ENCODE data around the gene CDK14. TPM values are rescaled to one million over a fixed set of nuclear protein-coding genes. Genes with fewer than 3 reads are reported as not detected.
A peak's percentile ranks its signal among the peaks of the same experiment; 100 is the strongest.

Gene CDK14
- total RNA-seq = not detected

GRCh38 chr7:90595801-90596670 is at the start of gene CDK14:
CDK14 (plus strand) TSS chr7:90596321; CDS start chr7:90596628, 307 bp downstream.
- peaks cover 11% of the 10 kb centered on the region for H3K4me1 Mint-ChIP-seq
- ChIA-PET CTCF (interaction anchor here (0.6 to 1.2 kb wide), 2 partner anchors 8 to 114 kb away, joined by 3 to 4 read pairs; no protein-coding TSS in a partner anchor), POLR2A (no interaction called here)
- no peaks in the 10 kb centered on the region for H3K9me3 Mint-ChIP-seq
- peak; percentile 44 for DNase-seq
- H3K36me3 Mint-ChIP-seq (ENCODE audit: low read depth) = no peaks in the 10 kb centered on the region
- H3K27me3 Mint-ChIP-seq = peaks cover 45% of the 10 kb centered on the region
- no peak within 1 kb of the TSS for H3K27ac Mint-ChIP-seq
- peak within 1 kb of the TSS; percentile 37 for H3K4me3 Mint-ChIP-seq

- ChIA-PET POLR2A (no interaction called here), CTCF (no interaction called here)
- Mint-ChIP-seq H3K27ac (no peak overlapping the region), H3K4me1 (no peaks in the 10 kb centered on the region), H3K36me3 (ENCODE audit: low read depth) (no peaks in the 10 kb centered on the region), H3K4me3 (no peak overlapping the region), H3K27me3 (no peaks in the 10 kb centered on the region), H3K9me3 (no peaks in the 10 kb centered on the region)
- DNase-seq = no peak
Measured at GRCh38 chr7:90551036-90551435, 45.1 kb upstream of the CDK14 start.

GRCh38 chr7:90552521-90552920 is 43.6 kb upstream of the CDK14 start:
- H3K27me3 Mint-ChIP-seq = no peaks in the 10 kb centered on the region
- no peak overlapping the region for H3K4me3 Mint-ChIP-seq
- ChIA-PET CTCF (no interaction called here), POLR2A (no interaction called here)
- no peaks in the 10 kb centered on the region for H3K9me3 Mint-ChIP-seq
- no peak for DNase-seq
- H3K27ac Mint-ChIP-seq = no peak overlapping the region
- H3K4me1 Mint-ChIP-seq = no peaks in the 10 kb centered on the region
- no peaks in the 10 kb centered on the region for H3K36me3 Mint-ChIP-seq (ENCODE audit: low read depth)

- Mint-ChIP-seq H3K4me1 (no peaks in the 10 kb centered on the region), H3K9me3 (no peaks in the 10 kb centered on the region), H3K27ac (no peak overlapping the region), H3K4me3 (no peak overlapping the region), H3K27me3 (no peaks in the 10 kb centered on the region), H3K36me3 (ENCODE audit: low read depth) (no peaks in the 10 kb centered on the region)
- POLR2A ChIA-PET = no interaction called here
- CTCF ChIA-PET = no interaction called here
- DNase-seq = no peak
Measured at GRCh38 chr7:90560730-90561129, 35.4 kb upstream of the CDK14 start.

GRCh38 chr7:90563286-90563685 is 32.8 kb upstream of the CDK14 start:
- Mint-ChIP-seq H3K4me3 (no peak overlapping the region), H3K36me3 (ENCODE audit: low read depth) (no peaks in the 10 kb centered on the region)

GRCh38 chr7:90564455-90564854 is 31.7 kb upstream of the CDK14 start:
- no peaks in the 10 kb centered on the region for H3K27me3 Mint-ChIP-seq
- no peak overlapping the region for H3K4me3 Mint-ChIP-seq
- no peaks in the 10 kb centered on the region for H3K9me3 Mint-ChIP-seq
- no peaks in the 10 kb centered on the region for H3K36me3 Mint-ChIP-seq (ENCODE audit: low read depth)
- H3K4me1 Mint-ChIP-seq = no peaks in the 10 kb centered on the region
- POLR2A ChIA-PET = no interaction called here
- CTCF ChIA-PET = no interaction called here
- H3K27ac Mint-ChIP-seq = no peak overlapping the region
- no peak for DNase-seq

More at GRCh38 chr7:90563286-90563685, 32.8 kb upstream of the CDK14 start:
- H3K27me3 Mint-ChIP-seq = no peaks in the 10 kb centered on the region
- no peaks in the 10 kb centered on the region for H3K4me1 Mint-ChIP-seq
- no peak overlapping the region for H3K27ac Mint-ChIP-seq
- ChIA-PET CTCF (no interaction called here), POLR2A (no interaction called here)
- H3K9me3 Mint-ChIP-seq = no peaks in the 10 kb centered on the region
- DNase-seq = no peak

- ChIA-PET CTCF (interaction anchor here (1.1 kb wide), 1 partner anchor 12 kb away, joined by 3 read pairs; no protein-coding TSS in a partner anchor), POLR2A (no interaction called here)
- H3K27me3 Mint-ChIP-seq = no peaks in the 10 kb centered on the region
- H3K27ac Mint-ChIP-seq = no peak overlapping the region
- H3K36me3 Mint-ChIP-seq (ENCODE audit: low read depth) = no peaks in the 10 kb centered on the region
- H3K4me3 Mint-ChIP-seq = no peak overlapping the region
- DNase-seq = no peak
- no peaks in the 10 kb centered on the region for H3K9me3 Mint-ChIP-seq
- H3K4me1 Mint-ChIP-seq = no peaks in the 10 kb centered on the region
Measured at GRCh38 chr7:90568213-90568612, 27.9 kb upstream of the CDK14 start.

GRCh38 chr7:90569368-90569767 is 26.8 kb upstream of the CDK14 start:
- Mint-ChIP-seq H3K27ac (no peak overlapping the region), H3K27me3 (no peaks in the 10 kb centered on the region), H3K4me3 (no peak overlapping the region), H3K4me1 (no peaks in the 10 kb centered on the region), H3K9me3 (no peaks in the 10 kb centered on the region), H3K36me3 (ENCODE audit: low read depth) (no peaks in the 10 kb centered on the region)
- POLR2A ChIA-PET = no interaction called here
- DNase-seq = no peak
- CTCF ChIA-PET = interaction anchor here (1.1 kb wide), 1 partner anchor 11 kb away, joined by 3 read pairs; no protein-coding TSS in a partner anchor

GRCh38 chr7:90570373-90570959 is 25.7 kb upstream of the CDK14 start:
- H3K27me3 Mint-ChIP-seq = no peaks in the 10 kb centered on the region
- ChIA-PET CTCF (no interaction called here), POLR2A (no interaction called here)
- H3K4me1 Mint-ChIP-seq = no peaks in the 10 kb centered on the region
- no peak overlapping the region for H3K27ac Mint-ChIP-seq
- no peaks in the 10 kb centered on the region for H3K9me3 Mint-ChIP-seq
- DNase-seq = no peak
- no peak overlapping the region for H3K4me3 Mint-ChIP-seq
- H3K36me3 Mint-ChIP-seq (ENCODE audit: low read depth) = no peaks in the 10 kb centered on the region

- Mint-ChIP-seq H3K4me1 (no peaks in the 10 kb centered on the region), H3K27me3 (no peaks in the 10 kb centered on the region), H3K36me3 (ENCODE audit: low read depth) (no peaks in the 10 kb centered on the region), H3K4me3 (no peak overlapping the region), H3K27ac (no peak overlapping the region), H3K9me3 (no peaks in the 10 kb centered on the region)
- no peak for DNase-seq
- POLR2A ChIA-PET = no interaction called here
- CTCF ChIA-PET = no interaction called here
Measured at GRCh38 chr7:90574146-90574819, 21.8 kb upstream of the CDK14 start.

GRCh38 chr7:90574820-90575187 is 21.3 kb upstream of the CDK14 start:
- Mint-ChIP-seq H3K9me3 (no peaks in the 10 kb centered on the region), H3K36me3 (ENCODE audit: low read depth) (no peaks in the 10 kb centered on the region), H3K4me3 (no peak overlapping the region), H3K4me1 (no peaks in the 10 kb centered on the region), H3K27ac (no peak overlapping the region), H3K27me3 (no peaks in the 10 kb centered on the region)
- POLR2A ChIA-PET = no interaction called here
- no peak for DNase-seq
- CTCF ChIA-PET = no interaction called here

GRCh38 chr7:90579181-90579688 is 16.9 kb upstream of the CDK14 start:
- POLR2A ChIA-PET = no interaction called here
- Mint-ChIP-seq H3K4me3 (no peak overlapping the region), H3K4me1 (no peaks in the 10 kb centered on the region), H3K27ac (no peak overlapping the region), H3K36me3 (ENCODE audit: low read depth) (no peaks in the 10 kb centered on the region), H3K27me3 (no peaks in the 10 kb centered on the region), H3K9me3 (no peaks in the 10 kb centered on the region)
- CTCF ChIA-PET = interaction anchor here (1.5 kb wide), 1 partner anchor 10 kb away, joined by 3 read pairs; no protein-coding TSS in a partner anchor
- DNase-seq = no peak

GRCh38 chr7:90580051-90580450 is 16.1 kb upstream of the CDK14 start:
- Mint-ChIP-seq H3K4me1 (no peaks in the 10 kb centered on the region), H3K4me3 (no peak overlapping the region), H3K9me3 (no peaks in the 10 kb centered on the region), H3K27ac (no peak overlapping the region), H3K36me3 (ENCODE audit: low read depth) (no peaks in the 10 kb centered on the region), H3K27me3 (no peaks in the 10 kb centered on the region)
- no peak for DNase-seq
- ChIA-PET CTCF (interaction anchor here (1.5 kb wide), 1 partner anchor 11 kb away, joined by 3 read pairs; no protein-coding TSS in a partner anchor), POLR2A (no interaction called here)
